GM12891 (cell line): ENCODE measurements around the gene IRF2BP2.
A peak's percentile ranks its signal among the peaks of the same experiment; 100 is the strongest.

Source experiments
- PAX5 ChIP-seq: IDR thresholded peaks from 2 replicates; pipeline ENCODE4 v1.6.1; 2011; ENCODE audit warnings: low read length, moderate library complexity, mild to moderate bottlenecking; ENCODE audit not compliant: insufficient read depth, severe bottlenecking
- POLR2A ChIP-seq: IDR thresholded peaks from 2 replicates; pipeline ENCODE4 v1.6.1; 2011; ENCODE audit warnings: low read depth, low read length, control low read depth
- POLR2AphosphoS5 ChIP-seq: IDR thresholded peaks from 2 replicates; pipeline ENCODE4 v1.6.1; 2011; ENCODE audit warnings: low read depth, low read length, control low read depth
- POU2F2 ChIP-seq: IDR thresholded peaks from 2 replicates; pipeline ENCODE4 v1.6.1; 2011; ENCODE audit warnings: low read depth, mild to moderate bottlenecking, control low read depth, low read length, moderate library complexity
- SPI1 ChIP-seq: IDR thresholded peaks from 2 replicates; pipeline ENCODE4 v1.6.1; 2011; ENCODE audit warnings: low read depth, low read length, control low read depth
- TAF1 ChIP-seq: IDR thresholded peaks from 2 replicates; pipeline ENCODE4 v1.6.1; 2011; ENCODE audit warnings: low read depth, low read length, control low read depth

- peak; percentile 47; the same call in 1 of the 2 replicates for TF ChIP-seq POLR2A
- TF ChIP-seq POLR2AphosphoS5: no peak
- TF ChIP-seq PAX5: no peak
- no peak for TF ChIP-seq TAF1
- TF ChIP-seq SPI1: no peak
- TF ChIP-seq POU2F2: no peak
Measured at GRCh38 chr1:234604495-234605398, 5.2 kb downstream of the IRF2BP2 start.
